GM18517 (cell line): Measurements from ENCODE around the gene SLC26A3.

Source experiments
- ATAC-seq: cut with Tn5 transposase; IDR thresholded peaks from one replicate; pipeline ENCODE4 v1.9.1; 2021; ENCODE audit warnings: mild to moderate bottlenecking, moderate library complexity; ENCODE audit not compliant: unreplicated experiment

Gene SLC26A3

DNA sequence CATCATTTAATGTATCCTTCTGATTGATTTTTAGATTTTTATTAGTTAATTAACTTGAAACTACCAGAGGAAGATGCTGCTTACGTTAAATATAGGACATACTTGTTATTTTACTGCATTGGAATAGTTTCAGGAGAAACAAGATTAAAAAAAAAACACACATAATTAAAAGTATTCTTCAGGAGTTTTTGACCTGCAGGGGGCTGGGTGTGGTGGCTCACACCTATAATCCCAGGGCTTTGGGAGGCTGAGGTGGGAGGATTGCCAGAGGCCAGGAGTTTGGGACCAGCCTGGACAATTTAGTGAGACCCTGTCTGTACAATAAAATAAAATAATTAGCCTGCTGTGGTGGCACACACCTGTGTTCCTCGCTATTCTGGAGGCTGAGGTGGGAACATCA, 48.4 kb downstream of the SLC26A3 start:
- ATAC-seq = no peak

DNA sequence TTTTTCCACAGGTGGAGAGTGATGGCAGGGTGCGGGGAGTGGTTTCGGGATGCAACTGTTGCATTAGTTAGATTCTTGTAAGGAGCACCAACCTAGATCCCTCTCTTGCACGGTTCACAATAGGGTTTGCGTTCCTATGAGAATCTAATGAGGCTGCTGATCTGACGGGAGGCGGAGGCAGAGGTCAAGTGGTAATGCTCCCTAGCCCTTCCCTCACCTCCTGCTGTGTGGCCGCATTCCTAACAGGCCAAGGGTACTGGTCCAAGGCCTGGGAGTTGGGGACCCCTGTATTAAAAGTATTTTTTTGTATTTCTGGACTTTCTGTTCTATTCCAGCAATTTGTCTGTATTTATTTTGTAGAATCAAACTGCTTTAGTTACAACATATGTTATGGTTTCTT, 51.9 kb downstream of the SLC26A3 start:
- no peak for ATAC-seq

GRCh38 chr7:107746006-107746405, 57.0 kb downstream of the SLC26A3 start:
- no peak for ATAC-seq

GRCh38 chr7:107744345-107744750, 58.7 kb downstream of the SLC26A3 start:
- ATAC-seq = peak; percentile 41

- peak; percentile 80 for ATAC-seq
Observed at GRCh38 chr7:107743567-107744344, 59.3 kb downstream of the SLC26A3 start, which contains the start of gene CBLL1. Gene CBLL1, plus strand, starts transcription at chr7:107744142. Its CDS starts 22 bp downstream, at chr7:107744164.

GRCh38 chr7:107742678-107743566, 60.1 kb downstream of the SLC26A3 start:
- ATAC-seq = peak; percentile 39

- no peak for ATAC-seq
Observed at GRCh38 chr7:107728276-107728675, 74.7 kb downstream of the SLC26A3 start.

DNA sequence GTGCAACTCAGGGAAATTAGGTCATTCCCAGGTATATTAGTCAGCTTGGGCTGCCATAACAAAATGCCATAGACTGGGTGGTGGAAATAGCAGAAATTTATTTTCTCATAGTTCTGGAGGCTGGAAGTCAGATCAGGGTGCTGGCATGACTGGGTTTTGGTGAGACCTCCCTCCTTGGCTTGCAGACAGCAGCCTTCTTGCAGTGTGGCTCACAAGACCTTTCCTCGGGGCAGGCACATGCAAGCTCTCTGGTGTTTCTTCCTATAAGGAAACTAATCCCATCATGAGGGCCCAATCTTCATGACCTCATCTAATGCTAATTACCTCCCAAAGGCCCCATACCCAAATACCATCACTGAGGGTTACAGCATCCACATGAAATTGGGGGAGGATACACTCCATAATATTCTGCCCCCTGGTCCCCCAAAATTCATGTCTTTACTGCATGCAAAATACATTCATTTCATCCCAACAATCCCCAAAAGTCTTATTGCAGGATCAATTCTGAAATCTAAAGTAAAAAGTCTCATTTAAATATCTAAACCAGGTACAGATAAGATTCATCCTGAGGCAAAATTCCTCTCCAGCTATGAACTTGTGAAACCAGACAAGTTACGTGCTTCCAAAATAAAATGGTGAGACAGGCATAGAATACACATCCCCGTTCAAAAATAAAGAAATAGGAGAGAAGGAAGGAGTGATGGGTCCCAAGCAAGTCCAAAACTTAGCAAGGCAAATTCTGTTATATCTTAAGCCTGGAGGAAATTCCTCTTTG, 76.5 kb downstream of the SLC26A3 start:
- no peak for ATAC-seq

- no peak for ATAC-seq
Observed at GRCh38 chr7:107725138-107725740, 77.8 kb downstream of the SLC26A3 start.

DNA sequence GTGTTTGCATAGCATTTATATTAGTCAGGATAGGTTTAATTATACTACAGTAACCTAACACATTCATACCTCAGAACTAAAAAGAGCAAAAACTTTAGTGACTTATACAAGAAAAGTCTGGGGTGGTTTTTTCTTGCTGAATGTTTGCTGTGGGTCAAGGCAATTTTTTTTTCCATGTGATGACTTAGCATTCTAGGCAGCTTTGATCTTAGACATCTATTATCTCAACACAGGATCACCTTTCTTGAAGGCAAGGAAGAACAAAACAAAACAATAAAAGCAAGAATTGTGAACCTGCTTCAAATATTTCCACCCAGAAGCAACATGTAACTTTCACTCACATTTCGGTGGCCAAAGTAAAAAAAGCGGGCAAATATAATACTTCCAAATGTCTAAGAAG, 79.8 kb downstream of the SLC26A3 start:
- ATAC-seq = no peak

- no peak for ATAC-seq
Observed at GRCh38 chr7:107721286-107721685, 81.7 kb downstream of the SLC26A3 start.

GRCh38 chr7:107718456-107719193, 84.4 kb downstream of the SLC26A3 start:
- no peak for ATAC-seq

- no peak for ATAC-seq
Observed at GRCh38 chr7:107715531-107715930, 87.5 kb downstream of the SLC26A3 start.
